Bronchial epithelial cell (primary cell): ENCODE measurements around the gene VPS36. TPM values are rescaled to one million over a fixed set of nuclear protein-coding genes. Genes with fewer than 3 reads are reported as not detected.
A peak's percentile ranks its signal among the peaks of the same experiment; 100 is the strongest.
"Not testable (repeated sequence)": the region's sequence is repeated elsewhere in the genome, so short reads cannot be mapped to it uniquely, and the experiment has no call there.

Experiments
- DNase-seq: peaks from one replicate; pipeline ENCODE4 v3.0.0-alpha.2; 2010; ENCODE audit warnings: low read depth
- FAIRE-seq: peaks from 2 replicates; lab custom pipeline; 2011; peaks lifted over from hg19 to GRCh38; lab: Jason Lieb, UNC
- H3K27me3 ChIP-seq: 2 replicates; pipeline ENCODE4 v1.5.1; 2011; ENCODE audit warnings: low read length; ENCODE audit not compliant: control insufficient read depth, insufficient read depth
- H3K36me3 ChIP-seq: 2 replicates; pipeline ENCODE4 v1.5.1; 2011; ENCODE audit warnings: low read length; ENCODE audit not compliant: control insufficient read depth, insufficient read depth
- H3K4me3 ChIP-seq: 2 replicates; pipeline ENCODE4 v1.5.1; 2011; ENCODE audit warnings: mild to moderate bottlenecking, low read depth, low read length, control low read depth
- CTCF ChIP-seq: IDR thresholded peaks from 2 replicates; pipeline ENCODE4 v1.5.1; 2011; ENCODE audit warnings: mild to moderate bottlenecking, moderate library complexity, low read length, control low read depth, inconsistent platforms; ENCODE audit not compliant: insufficient read depth, severe bottlenecking
- total RNA-seq: library from RNA; depleted of rRNA; stranded (reverse); fragments of >200 nt; gene quantifications from 2 replicates; pipeline ENCODE4 v1.2.1, GENCODE V29; 2014

Gene VPS36
- total RNA-seq, 1 donor from 2014 or later = 24.5 TPM

GRCh38 chr13:52419080-52419479 is 31.4 kb downstream of the VPS36 start:
- DNase-seq (no peak), FAIRE-seq (no peak)
- no peak for TF ChIP-seq CTCF
- H3K4me3 ChIP-seq = no peak overlapping the region
- no peaks in the 10 kb centered on the region for H3K27me3 ChIP-seq
- peaks cover 5% of the 10 kb centered on the region for H3K36me3 ChIP-seq

DNA sequence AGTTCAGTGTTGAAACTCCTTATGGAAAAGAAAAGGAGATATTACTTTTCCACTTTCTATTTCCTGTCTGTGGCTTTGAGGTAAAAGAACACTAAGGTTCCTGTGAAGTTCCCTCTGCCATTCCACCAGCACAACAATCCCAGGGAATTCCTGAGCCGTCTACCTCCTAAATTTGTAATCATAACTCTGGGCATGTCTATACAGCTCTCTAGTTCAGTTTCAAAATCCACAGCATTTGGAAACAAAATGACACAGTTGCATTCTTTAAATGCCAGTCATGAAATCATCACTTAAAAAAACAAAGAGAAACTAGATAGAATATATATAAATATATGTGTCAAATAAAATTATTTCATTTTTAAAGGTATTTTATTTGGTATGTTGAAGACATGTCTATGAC is 35.5 kb downstream of the VPS36 start:
- H3K4me3 ChIP-seq = no peak overlapping the region
- no peak for FAIRE-seq
- TF ChIP-seq CTCF = no peak
- DNase-seq = peak; percentile 98
- no peaks in the 10 kb centered on the region for H3K36me3 ChIP-seq
- H3K27me3 ChIP-seq = no peaks in the 10 kb centered on the region

- FAIRE-seq (peak; percentile 87), DNase-seq (peak; percentile 66)
- Histone ChIP-seq H3K4me3 (no peak overlapping the region), H3K27me3 (no peaks in the 10 kb centered on the region), H3K36me3 (no peaks in the 10 kb centered on the region)
- TF ChIP-seq CTCF = no peak
These were observed 36.4 kb downstream of the VPS36 start for GRCh38 chr13:52414051-52414450.

DNA sequence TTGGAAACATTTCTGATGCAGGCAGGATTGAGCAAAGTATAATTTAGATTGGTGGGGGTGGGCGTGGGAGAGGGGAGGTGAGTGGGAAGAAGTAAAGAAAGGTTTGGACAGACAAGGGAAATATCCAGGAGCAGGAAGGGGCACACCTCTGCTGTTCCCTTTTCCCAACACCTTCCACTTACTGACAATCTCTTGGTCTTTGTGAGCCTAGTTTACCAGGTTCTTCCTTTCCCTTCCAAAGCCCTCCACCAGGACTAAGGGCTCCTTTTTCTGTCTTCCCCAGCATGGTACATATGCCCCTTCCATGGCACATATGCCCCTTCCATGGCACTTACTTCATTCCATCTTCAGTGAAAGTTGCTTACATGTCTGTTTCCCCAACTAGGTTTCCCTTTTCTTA is 38.3 kb downstream of the VPS36 start:
- TF ChIP-seq CTCF = no peak
- FAIRE-seq = no peak
- no peak overlapping the region for H3K4me3 ChIP-seq
- H3K27me3 ChIP-seq = no peaks in the 10 kb centered on the region
- no peaks in the 10 kb centered on the region for H3K36me3 ChIP-seq
- DNase-seq = no peak

GRCh38 chr13:52411629-52412028 is 38.8 kb downstream of the VPS36 start:
- Histone ChIP-seq H3K4me3 (no peak overlapping the region), H3K36me3 (no peaks in the 10 kb centered on the region), H3K27me3 (no peaks in the 10 kb centered on the region)
- DNase-seq = peak; percentile 100
- FAIRE-seq = peak; percentile 99
- no peak for TF ChIP-seq CTCF

DNA sequence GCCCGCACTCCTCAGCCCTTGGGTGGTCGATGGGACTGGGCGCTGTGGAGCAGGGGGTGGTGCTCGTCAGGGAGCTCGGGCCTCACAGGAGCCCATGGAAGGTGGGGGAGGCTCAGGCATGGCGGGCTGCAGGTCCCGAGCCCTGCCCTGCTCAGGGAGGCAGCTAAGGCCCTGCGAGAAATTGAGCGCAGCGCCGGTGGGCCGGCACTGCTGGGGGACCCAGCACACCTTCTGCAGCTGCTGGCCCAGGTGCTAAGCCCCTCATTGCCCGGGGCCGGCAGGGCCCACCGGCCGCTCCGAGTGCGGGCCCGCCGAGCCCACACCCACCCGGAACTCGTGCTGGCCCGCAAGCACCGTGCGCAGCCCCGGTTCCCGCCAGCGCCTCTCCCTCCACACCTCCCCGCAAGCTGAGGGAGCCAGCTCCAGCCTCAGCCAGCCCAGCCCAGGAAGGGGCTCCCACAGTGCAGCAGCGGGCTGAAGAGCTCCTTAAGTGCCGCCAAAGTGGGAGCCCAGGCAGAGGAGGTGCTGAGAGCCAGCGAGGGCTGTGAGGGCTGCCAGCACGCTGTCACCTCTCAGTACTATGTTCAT is 42.3 kb downstream of the VPS36 start:
- not testable (repeated sequence) for H3K27me3 ChIP-seq, DNase-seq, H3K4me3 ChIP-seq, H3K36me3 ChIP-seq, FAIRE-seq

GRCh38 chr13:52407436-52407835 is 43.0 kb downstream of the VPS36 start:
- FAIRE-seq, H3K4me3 ChIP-seq, H3K36me3 ChIP-seq, H3K27me3 ChIP-seq, DNase-seq: not testable (repeated sequence)
